Umbilical cord (tissue), 2 donors: Measurements from ENCODE around the gene SCARF2. TPM values are rescaled to one million over a fixed set of nuclear protein-coding genes. Genes with fewer than 3 reads are reported as not detected.

Experiments
- DNase-seq: peaks from one replicate; pipeline ENCODE4 v3.0.0-alpha.2; 2015; ENCODE audit warnings: low spot score
- total RNA-seq: library from RNA; depleted of rRNA; stranded (reverse); fragments of >200 nt; gene quantifications from one replicate; pipeline ENCODE4 v1.2.3, GENCODE V29; 2014; ENCODE audit warnings: low replicate concordance; ENCODE audit not compliant: insufficient read depth

SCARF2 gene
- total RNA-seq, 1 donor from 2014 or later = 20.2 TPM

GRCh38 chr22:20440637-20441591 lies 3.3 kb upstream of the SCARF2 start:
- DNase-seq = no peak

GRCh38 chr22:20439928-20440575 lies 2.4 kb upstream of the SCARF2 start:
- DNase-seq = no peak

- no peak for DNase-seq
Observed at GRCh38 chr22:20439556-20439927, 1.9 kb upstream of the SCARF2 start.

- DNase-seq = no peak
Observed at GRCh38 chr22:20438678-20439492, 1.3 kb upstream of the SCARF2 start.

GRCh38 chr22:20438427-20438677 lies 727 bp upstream of the SCARF2 start:
- DNase-seq = no peak

GRCh38 chr22:20436768-20437612 lies 635 bp downstream of the SCARF2 start:
- DNase-seq = peak; percentile 58

- DNase-seq = peak; percentile 73
Observed at GRCh38 chr22:20436307-20436767, 1.3 kb downstream of the SCARF2 start.

- DNase-seq = no peak
Observed at GRCh38 chr22:20435436-20436306, 2.0 kb downstream of the SCARF2 start.

GRCh38 chr22:20434773-20435172 lies 2.9 kb downstream of the SCARF2 start:
- no peak for DNase-seq

- DNase-seq = no peak
Observed at GRCh38 chr22:20434264-20434751, 3.3 kb downstream of the SCARF2 start.

GRCh38 chr22:20433686-20434241 lies 3.9 kb downstream of the SCARF2 start:
- DNase-seq = no peak

GRCh38 chr22:20433191-20433590 lies 4.4 kb downstream of the SCARF2 start:
- no peak for DNase-seq

- DNase-seq = no peak
Observed at GRCh38 chr22:20432244-20432686, 5.4 kb downstream of the SCARF2 start.

GRCh38 chr22:20431511-20432192 lies 6.0 kb downstream of the SCARF2 start:
- no peak for DNase-seq

- DNase-seq = peak; percentile 60
Observed at GRCh38 chr22:20430720-20431510, 6.7 kb downstream of the SCARF2 start.

- DNase-seq = no peak
Observed at GRCh38 chr22:20430101-20430719, 7.4 kb downstream of the SCARF2 start.

- no peak for DNase-seq
Observed at GRCh38 chr22:20429254-20430100, 8.1 kb downstream of the SCARF2 start.
